RCC 7860 (cell line): ENCODE measurements around the gene ATXN7.

ENCODE experiments used
- DNase-seq: peaks from one replicate; pipeline ENCODE4 v3.0.0-alpha.2; 2015; ENCODE audit warnings: low spot score
- FAIRE-seq: peaks from 2 replicates; lab custom pipeline; 2012; peaks lifted over from hg19 to GRCh38; lab: Jason Lieb, UNC

The ATXN7 gene

GRCh38 chr3:63961891-63962290 lies 98.2 kb downstream of the ATXN7 start:
- peak; percentile 18 for DNase-seq
- peak; percentile 78 for FAIRE-seq

- no peak for DNase-seq
- no peak for FAIRE-seq
These were observed 99.8 kb downstream of the ATXN7 start for GRCh38 chr3:63963496-63963895.

- DNase-seq (no peak), FAIRE-seq (no peak)
These were observed 101.2 kb downstream of the ATXN7 start for GRCh38 chr3:63964681-63965485.

GRCh38 chr3:63966007-63966406 lies 102.3 kb downstream of the ATXN7 start:
- FAIRE-seq (no peak), DNase-seq (no peak)

GRCh38 chr3:63966871-63967270 lies 103.2 kb downstream of the ATXN7 start:
- FAIRE-seq (no peak), DNase-seq (no peak)

- FAIRE-seq (peak; percentile 75), DNase-seq (peak; percentile 44)
These were observed 104.3 kb downstream of the ATXN7 start for GRCh38 chr3:63967675-63968611.

- DNase-seq: no peak
- FAIRE-seq: no peak
These were observed 105.1 kb downstream of the ATXN7 start for GRCh38 chr3:63968612-63969350.

GRCh38 chr3:63969876-63970275 lies 106.2 kb downstream of the ATXN7 start:
- DNase-seq: no peak
- FAIRE-seq: no peak

GRCh38 chr3:63970631-63971475 lies 107.2 kb downstream of the ATXN7 start:
- no peak for DNase-seq
- FAIRE-seq: no peak

- peak; percentile 16 for DNase-seq
- FAIRE-seq: no peak
These were observed 108.5 kb downstream of the ATXN7 start for GRCh38 chr3:63972196-63972595.

- FAIRE-seq (no peak), DNase-seq (no peak)
These were observed 109.3 kb downstream of the ATXN7 start for GRCh38 chr3:63972987-63973386.

- FAIRE-seq (no peak), DNase-seq (no peak)
These were observed 109.7 kb downstream of the ATXN7 start for GRCh38 chr3:63973406-63973805.

- no peak for FAIRE-seq
- no peak for DNase-seq
These were observed 110.8 kb downstream of the ATXN7 start for GRCh38 chr3:63974451-63974850.

GRCh38 chr3:63975723-63976122 lies 112.1 kb downstream of the ATXN7 start:
- FAIRE-seq (no peak), DNase-seq (no peak)

- DNase-seq: no peak
- no peak for FAIRE-seq
These were observed 112.6 kb downstream of the ATXN7 start for GRCh38 chr3:63976161-63976871.

- DNase-seq: no peak
- FAIRE-seq: no peak
These were observed 113.2 kb downstream of the ATXN7 start for GRCh38 chr3:63976872-63977200.

GRCh38 chr3:63977893-63978292 lies 114.2 kb downstream of the ATXN7 start:
- no peak for FAIRE-seq

GRCh38 chr3:63979093-63979885 lies 115.6 kb downstream of the ATXN7 start:
- no peak for FAIRE-seq
- no peak for DNase-seq

More at GRCh38 chr3:63977893-63978292, 114.2 kb downstream of the ATXN7 start:
- no peak for DNase-seq

- DNase-seq: no peak
- no peak for FAIRE-seq
These were observed 116.4 kb downstream of the ATXN7 start for GRCh38 chr3:63980019-63980418.
